CD4-positive, CD25-positive, alpha-beta regulatory T cell (primary cell): Measurements from ENCODE around the gene DUSP2. TPM values are rescaled to one million over a fixed set of nuclear protein-coding genes. Genes with fewer than 3 reads are reported as not detected.

Experiments used
- ATAC-seq, 2 donors: fragments of 150-1000 bp; cut with Tn5 transposase; one replicate each; pipeline ENCODE4 v1.10.0; 2021; ENCODE audit warnings: low read depth in 2 of 2, moderate number of reproducible peaks in 2 of 2, moderate library complexity in 1 of 2
- DNase-seq, 3 donors: peaks; one replicate each; pipeline versions ENCODE4 v3.0.0 to v3.0.0-alpha.2; 2012 to 2022; ENCODE audit warnings: mixed read lengths in 1 of 3
- H3K27ac ChIP-seq: one replicate; pipeline ENCODE4 v1.7.0; 2013; ENCODE audit warnings: mild to moderate bottlenecking, low read length; ENCODE audit not compliant: insufficient read depth, poor library complexity, severe bottlenecking
- H3K27me3 ChIP-seq: one replicate; pipeline ENCODE4 v1.7.0; 2013; ENCODE audit warnings: low read length; ENCODE audit not compliant: control insufficient read depth, insufficient read depth
- H3K36me3 ChIP-seq: one replicate; pipeline ENCODE4 v1.7.0; 2013; ENCODE audit warnings: mild to moderate bottlenecking, low read length, moderate library complexity; ENCODE audit not compliant: control insufficient read depth, insufficient read depth
- H3K4me1 ChIP-seq: 2 replicates; pipeline ENCODE4 v1.7.0; 2013; ENCODE audit warnings: mild to moderate bottlenecking, low read length; ENCODE audit not compliant: insufficient read depth, control insufficient read depth, poor library complexity, severe bottlenecking
- H3K4me3 ChIP-seq: one replicate; pipeline ENCODE4 v1.7.0; 2013; ENCODE audit warnings: low read depth, mild to moderate bottlenecking, low read length, moderate library complexity
- H3K9me3 ChIP-seq, 2 experiments: 1 replicate in 1 of 2; 2 replicates in 1 of 2; pipeline ENCODE4 v1.7.0; 2013; ENCODE audit warnings: low read length in 2 of 2, mild to moderate bottlenecking in 1 of 2, moderate library complexity in 1 of 2; ENCODE audit not compliant: control insufficient read depth in 2 of 2
- H3K27ac Mint-ChIP-seq, 3 donors: one replicate each; pipeline ENCODE4 v1.8.0; 2020 to 2022; ENCODE audit warnings: mild to moderate bottlenecking in 3 of 3, mixed read lengths in 3 of 3, moderate library complexity in 2 of 3
- H3K27me3 Mint-ChIP-seq: one replicate; pipeline ENCODE4 v1.8.0; 2022; ENCODE audit warnings: mild to moderate bottlenecking, mixed read lengths
- H3K36me3 Mint-ChIP-seq: one replicate; pipeline ENCODE4 v1.8.0; 2020; ENCODE audit warnings: mixed read lengths
- H3K4me1 Mint-ChIP-seq, 4 donors: one replicate each; pipeline ENCODE4 v1.8.0; 2020 to 2022; ENCODE audit warnings: mixed read lengths in 4 of 4, mild to moderate bottlenecking in 1 of 4
- H3K4me3 Mint-ChIP-seq, 4 donors: one replicate each; pipeline ENCODE4 v1.8.0; 2020 to 2022; ENCODE audit warnings: mild to moderate bottlenecking in 4 of 4, mixed read lengths in 4 of 4, moderate library complexity in 3 of 4
- H3K9me3 Mint-ChIP-seq, 7 donors: one replicate each; pipeline ENCODE4 v1.8.0; 2020 to 2022; ENCODE audit warnings: mixed read lengths in 7 of 7, mild to moderate bottlenecking in 3 of 7, moderate library complexity in 2 of 7
- polyA plus RNA-seq, 4 donors: library from polyadenylated mRNA; unstranded; fragments of 300-500 nt; fragmentation: Illumina TruSeq; gene quantifications; one replicate each; pipeline ENCODE4 v1.2.3, GENCODE V29; 2021
- total RNA-seq: library from RNA; stranded (reverse); gene quantifications from one replicate; pipeline ENCODE4 v1.2.3, GENCODE V29; 2022

The DUSP2 gene
- total and polyA plus RNA-seq, 5 donors from 2014 or later = 30.8 to 566 (median 47.2) TPM

GRCh38 chr2:96123290-96123689 is 21.9 kb downstream of the DUSP2 start:
- peaks cover 25% of the 10 kb centered on the region for H3K36me3 Mint-ChIP-seq
- no peak overlapping the region for H3K27ac ChIP-seq
- H3K36me3 ChIP-seq = peaks cover 10% of the 10 kb centered on the region
- H3K4me3 Mint-ChIP-seq = no peak overlapping the region
- no peaks in the 10 kb centered on the region for H3K27me3 ChIP-seq
- no peak for DNase-seq
- peaks cover 0 to 1% (median 0%) of the 10 kb centered on the region in 7 donors for H3K9me3 Mint-ChIP-seq
- peaks cover 0 to 9% (median 6%) of the 10 kb centered on the region in 4 donors for H3K4me1 Mint-ChIP-seq
- H3K4me1 ChIP-seq = no peaks in the 10 kb centered on the region
- H3K27me3 Mint-ChIP-seq = peaks cover 33% of the 10 kb centered on the region
- no peak for ATAC-seq
- no peaks in the 10 kb centered on the region for H3K9me3 ChIP-seq
- no peak overlapping the region for H3K4me3 ChIP-seq
- H3K27ac Mint-ChIP-seq = no peak overlapping the region

- Histone ChIP-seq H3K4me1 (peaks cover 3% of the 10 kb centered on the region), H3K9me3 (no peaks in the 10 kb centered on the region), H3K27me3 (no peaks in the 10 kb centered on the region), H3K4me3 (no peak overlapping the region), H3K27ac (no peak overlapping the region), H3K36me3 (peaks cover 10% of the 10 kb centered on the region)
- H3K27me3 Mint-ChIP-seq = peaks cover 42% of the 10 kb centered on the region
- ATAC-seq = no peak
- DNase-seq = no peak
- peaks cover 0 to 1% (median 0%) of the 10 kb centered on the region in 7 donors for H3K9me3 Mint-ChIP-seq
- H3K27ac Mint-ChIP-seq = no peak overlapping the region
- peaks cover 0 to 12% (median 9%) of the 10 kb centered on the region in 4 donors for H3K4me1 Mint-ChIP-seq
- peak overlapping the region in 1 of 4 donors; percentile 33 for H3K4me3 Mint-ChIP-seq
- peaks cover 23% of the 10 kb centered on the region for H3K36me3 Mint-ChIP-seq
Measured at GRCh38 chr2:96122391-96122790, 22.8 kb downstream of the DUSP2 start.

- ATAC-seq = no peak
- no peak overlapping the region for H3K27ac ChIP-seq
- no peaks in the 10 kb centered on the region for H3K27me3 ChIP-seq
- no peaks in the 10 kb centered on the region for H3K9me3 ChIP-seq
- H3K27me3 Mint-ChIP-seq = peaks cover 42% of the 10 kb centered on the region
- peaks cover 0 to 1% (median 0%) of the 10 kb centered on the region in 7 donors for H3K9me3 Mint-ChIP-seq
- no peak for DNase-seq
- H3K4me3 ChIP-seq = no peak overlapping the region
- H3K4me1 Mint-ChIP-seq = peaks cover 0 to 14% (median 9%) of the 10 kb centered on the region in 4 donors
- no peak overlapping the region for H3K4me3 Mint-ChIP-seq
- peaks cover 17% of the 10 kb centered on the region for H3K36me3 Mint-ChIP-seq
- peaks cover 7% of the 10 kb centered on the region for H3K4me1 ChIP-seq
- no peak overlapping the region for H3K27ac Mint-ChIP-seq
- H3K36me3 ChIP-seq = peaks cover 5% of the 10 kb centered on the region
Measured at GRCh38 chr2:96121414-96121813, 23.8 kb downstream of the DUSP2 start.

GRCh38 chr2:96120991-96121390 is 24.2 kb downstream of the DUSP2 start:
- Histone ChIP-seq H3K27ac (no peak overlapping the region), H3K4me1 (peaks cover 11% of the 10 kb centered on the region), H3K4me3 (no peak overlapping the region), H3K9me3 (no peaks in the 10 kb centered on the region), H3K27me3 (no peaks in the 10 kb centered on the region), H3K36me3 (peaks cover 4% of the 10 kb centered on the region)
- H3K9me3 Mint-ChIP-seq = peaks cover 0 to 1% (median 0%) of the 10 kb centered on the region in 7 donors
- no peak for DNase-seq
- H3K27me3 Mint-ChIP-seq = peaks cover 42% of the 10 kb centered on the region
- H3K4me1 Mint-ChIP-seq = peaks cover 0 to 14% (median 7%) of the 10 kb centered on the region in 4 donors
- H3K27ac Mint-ChIP-seq = no peak overlapping the region
- ATAC-seq = no peak
- peaks cover 13% of the 10 kb centered on the region for H3K36me3 Mint-ChIP-seq
- H3K4me3 Mint-ChIP-seq = peak overlapping the region in 1 of 4 donors; percentile 29

GRCh38 chr2:96120091-96120720 is 25.0 kb downstream of the DUSP2 start:
- Histone ChIP-seq H3K4me1 (peaks cover 13% of the 10 kb centered on the region), H3K9me3 (no peaks in the 10 kb centered on the region), H3K27me3 (no peaks in the 10 kb centered on the region), H3K27ac (no peak overlapping the region), H3K36me3 (no peaks in the 10 kb centered on the region), H3K4me3 (no peak overlapping the region)
- Mint-ChIP-seq H3K4me1 (peaks cover 0 to 19% (median 9%) of the 10 kb centered on the region in 4 donors), H3K27ac (no peak overlapping the region), H3K9me3 (peaks cover 0 to 1% (median 0%) of the 10 kb centered on the region in 7 donors), H3K4me3 (peak overlapping the region in 2 of 4 donors; percentile 29 to 44), H3K36me3 (peaks cover 7% of the 10 kb centered on the region), H3K27me3 (peaks cover 48% of the 10 kb centered on the region)
- ATAC-seq = no peak
- DNase-seq = no peak

- peaks cover 0 to 1% (median 0%) of the 10 kb centered on the region in 7 donors for H3K9me3 Mint-ChIP-seq
- no peak overlapping the region for H3K27ac Mint-ChIP-seq
- no peaks in the 10 kb centered on the region for H3K36me3 Mint-ChIP-seq
- ATAC-seq (no peak), DNase-seq (no peak)
- Histone ChIP-seq H3K27ac (no peak overlapping the region), H3K9me3 (no peaks in the 10 kb centered on the region), H3K4me1 (peaks cover 13% of the 10 kb centered on the region), H3K4me3 (no peak overlapping the region), H3K36me3 (no peaks in the 10 kb centered on the region), H3K27me3 (no peaks in the 10 kb centered on the region)
- H3K27me3 Mint-ChIP-seq = peaks cover 50% of the 10 kb centered on the region
- peak overlapping the region; percentile 29 to 73 (median 54) for H3K4me3 Mint-ChIP-seq
- peaks cover 0 to 19% (median 8%) of the 10 kb centered on the region in 4 donors for H3K4me1 Mint-ChIP-seq
Measured at GRCh38 chr2:96119389-96119751, 25.9 kb downstream of the DUSP2 start.

GRCh38 chr2:96118698-96119388 is 26.4 kb downstream of the DUSP2 start:
- Histone ChIP-seq H3K27me3 (no peaks in the 10 kb centered on the region), H3K4me3 (no peak overlapping the region), H3K9me3 (no peaks in the 10 kb centered on the region), H3K36me3 (no peaks in the 10 kb centered on the region), H3K4me1 (peaks cover 13% of the 10 kb centered on the region), H3K27ac (no peak overlapping the region)
- Mint-ChIP-seq H3K27me3 (peaks cover 50% of the 10 kb centered on the region), H3K9me3 (peaks cover 0 to 1% (median 0%) of the 10 kb centered on the region in 7 donors), H3K4me1 (peaks cover 0 to 19% (median 8%) of the 10 kb centered on the region in 4 donors), H3K27ac (peak overlapping the region in 1 of 3 donors; percentile 80), H3K36me3 (no peaks in the 10 kb centered on the region), H3K4me3 (peak overlapping the region; percentile 29 to 78 (median 66))
- ATAC-seq (no peak), DNase-seq (no peak)
